Hematopoietic multipotent progenitor cell treated with erythropoietin and hydrocortisone succinate and interleukin-3 and kit ligand, for 17 days (in vitro differentiated cells): Measurements from ENCODE around the gene VIL1.

ENCODE experiments used
- DNase-seq: peaks from one replicate; pipeline ENCODE4 v3.0.0-alpha.2; 2015; ENCODE audit warnings: low spot score

Gene VIL1

DNA sequence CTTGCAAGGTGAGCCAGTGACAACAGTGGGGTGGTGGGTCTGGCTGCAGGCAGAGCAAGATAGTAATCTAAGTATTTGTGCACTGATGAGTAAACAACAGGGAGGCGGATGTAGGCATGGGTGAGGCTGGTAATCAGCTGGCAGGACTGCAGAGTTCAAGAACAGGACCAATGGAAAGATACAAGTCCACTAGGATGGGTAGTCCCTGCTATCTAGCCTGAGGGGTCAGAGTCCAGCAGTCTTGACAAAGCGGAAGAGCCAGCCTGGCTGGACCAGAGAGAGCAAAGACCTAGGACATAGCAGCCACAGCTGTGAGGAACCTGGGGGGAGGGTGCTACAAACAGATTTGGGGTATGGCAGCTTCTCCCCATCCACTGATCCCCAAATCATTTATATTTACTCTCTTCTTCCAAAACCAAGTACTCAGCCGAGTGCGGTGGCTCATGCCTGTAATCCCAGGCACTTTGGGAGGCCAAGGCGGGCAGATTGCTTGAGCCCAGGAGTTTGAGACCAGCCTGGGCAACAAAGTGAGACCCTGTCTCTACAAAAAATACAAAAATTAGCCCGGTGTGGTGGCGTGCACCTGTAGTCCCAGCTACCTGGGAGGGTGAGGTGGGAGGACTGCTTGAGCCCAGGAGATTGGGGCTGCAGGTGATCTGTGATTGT is 25.9 kb downstream of the VIL1 start:
- no peak for DNase-seq

DNA sequence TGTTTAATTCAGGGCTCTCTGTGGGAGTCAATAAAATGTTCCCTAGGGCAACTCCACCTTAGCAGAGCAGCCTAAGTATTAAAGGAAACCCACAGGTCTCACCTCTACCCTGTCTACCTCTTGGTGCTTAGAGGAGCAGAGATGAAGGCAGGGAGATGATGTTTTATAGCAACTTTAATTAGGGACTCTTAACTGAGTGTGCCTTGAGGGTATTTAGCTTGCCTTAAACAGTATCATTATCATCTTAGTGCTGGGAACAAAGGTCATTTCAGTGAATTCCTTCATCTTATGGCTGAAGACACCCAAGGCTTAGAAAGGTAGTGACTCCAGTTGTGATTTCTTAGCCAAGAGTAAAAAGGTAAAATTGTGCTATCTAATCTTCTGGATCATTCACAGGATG is 26.7 kb downstream of the VIL1 start:
- no peak for DNase-seq

DNA sequence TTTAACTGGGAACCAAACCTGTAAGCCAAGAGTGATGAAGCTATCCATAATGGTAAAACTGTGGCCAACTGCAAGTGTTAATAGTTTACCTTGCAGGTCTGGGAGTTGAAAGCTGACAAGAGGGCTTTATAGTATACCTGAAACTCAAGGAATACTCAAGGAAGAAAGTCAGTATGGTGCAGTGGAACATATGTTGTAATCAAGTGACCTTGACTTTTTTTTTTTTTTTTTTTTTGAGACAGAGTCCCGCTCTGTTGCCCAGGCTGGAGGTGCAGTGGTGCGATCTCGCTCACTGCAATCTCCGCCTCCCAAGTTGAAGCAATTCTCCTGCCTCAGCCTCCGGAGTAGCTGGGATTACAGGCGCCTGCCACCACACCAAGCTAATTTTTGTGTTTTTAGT is 27.6 kb downstream of the VIL1 start:
- no peak for DNase-seq

DNA sequence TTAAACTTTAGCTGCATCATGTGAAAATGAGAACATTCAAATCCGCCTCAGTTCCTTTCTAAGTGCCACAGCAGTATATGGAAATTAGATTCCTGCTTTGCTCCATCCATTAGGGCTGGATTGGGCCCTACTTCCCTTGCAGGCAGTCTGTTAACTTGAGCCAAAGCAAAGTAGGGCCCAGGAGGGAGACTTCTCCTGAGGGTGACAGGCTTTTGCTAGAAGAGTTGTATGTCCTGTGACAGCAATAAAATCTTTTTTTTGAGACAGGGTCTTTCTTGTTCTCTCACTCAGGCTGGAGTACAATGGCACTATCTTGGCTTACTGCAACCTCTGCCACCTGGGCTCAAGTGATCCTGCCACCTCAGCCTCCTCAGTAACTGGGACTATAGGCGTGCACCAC is 28.1 kb downstream of the VIL1 start:
- no peak for DNase-seq

DNA sequence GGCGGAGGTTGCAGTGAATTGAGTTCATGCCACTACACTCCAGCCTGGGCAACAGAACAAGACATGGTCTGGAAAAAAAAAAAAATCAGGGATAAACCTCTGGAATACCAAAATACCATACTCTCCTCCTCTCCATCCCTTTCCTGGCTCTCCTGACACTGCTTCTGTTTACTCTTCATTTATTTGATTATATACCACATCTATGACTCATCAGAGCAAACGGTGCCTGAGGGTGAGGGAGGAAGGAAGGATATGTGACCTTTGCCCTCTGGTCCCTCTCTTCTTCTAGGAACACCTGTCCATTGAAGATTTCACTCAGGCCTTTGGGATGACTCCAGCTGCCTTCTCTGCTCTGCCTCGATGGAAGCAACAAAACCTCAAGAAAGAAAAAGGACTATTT is 30.0 kb downstream of the VIL1 start:
- DNase-seq = no peak

DNA sequence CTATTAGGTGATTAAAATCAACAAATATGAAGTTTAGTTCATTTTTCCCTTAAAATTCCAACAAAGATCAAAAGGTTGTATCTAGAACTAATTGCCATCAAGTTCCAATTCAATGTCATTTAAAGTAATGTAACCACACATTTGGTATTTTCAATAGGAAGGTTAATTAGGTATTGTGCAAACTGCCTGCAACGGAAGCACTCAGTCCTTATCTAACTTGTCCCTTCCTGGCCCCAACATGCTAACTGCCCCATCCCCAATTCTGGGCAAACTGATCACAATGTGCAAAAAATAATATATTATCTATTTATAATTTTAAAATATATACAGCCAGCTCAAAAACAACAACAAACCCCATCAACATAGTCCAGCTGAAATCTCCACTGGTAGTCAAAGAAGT is 33.2 kb downstream of the VIL1 start:
- DNase-seq = no peak

DNA sequence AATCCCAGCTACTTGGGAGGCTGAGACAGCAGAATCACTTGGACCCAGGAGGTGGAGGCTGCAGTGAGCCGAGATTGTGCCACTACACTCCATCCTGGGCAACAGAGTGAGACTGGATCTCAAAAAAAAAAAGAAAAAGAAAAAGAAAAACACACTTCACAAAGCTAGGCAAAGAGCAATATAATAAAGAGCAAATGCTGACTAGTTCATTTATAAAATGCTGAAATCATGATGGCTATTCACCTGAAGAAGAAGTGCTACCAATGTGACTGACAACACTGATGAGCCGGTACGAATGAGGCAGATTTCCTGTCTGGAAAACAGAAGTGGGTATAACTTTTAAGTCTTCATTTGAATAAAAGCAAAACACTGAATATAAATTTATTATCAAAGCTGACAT is 37.9 kb downstream of the VIL1 start:
- no peak for DNase-seq

DNA sequence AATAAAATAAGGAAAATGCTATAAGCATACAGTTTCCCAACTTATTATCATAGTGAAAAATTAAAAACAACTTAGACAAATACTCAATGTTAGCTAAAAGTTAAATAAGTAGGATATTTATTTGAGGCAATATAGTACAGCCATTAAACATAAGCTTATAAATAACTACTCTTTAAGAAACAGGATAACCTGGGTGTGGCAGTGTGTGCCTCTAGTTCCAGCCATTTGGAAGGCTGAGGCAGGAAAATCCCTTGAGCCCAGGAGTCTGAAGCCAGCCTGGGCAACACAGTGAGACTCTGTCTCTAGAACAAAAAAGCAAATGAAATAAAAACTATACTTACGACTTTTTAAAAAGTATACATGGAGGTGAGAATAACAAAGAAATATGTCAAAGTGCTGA is 39.7 kb downstream of the VIL1 start:
- no peak for DNase-seq

DNA sequence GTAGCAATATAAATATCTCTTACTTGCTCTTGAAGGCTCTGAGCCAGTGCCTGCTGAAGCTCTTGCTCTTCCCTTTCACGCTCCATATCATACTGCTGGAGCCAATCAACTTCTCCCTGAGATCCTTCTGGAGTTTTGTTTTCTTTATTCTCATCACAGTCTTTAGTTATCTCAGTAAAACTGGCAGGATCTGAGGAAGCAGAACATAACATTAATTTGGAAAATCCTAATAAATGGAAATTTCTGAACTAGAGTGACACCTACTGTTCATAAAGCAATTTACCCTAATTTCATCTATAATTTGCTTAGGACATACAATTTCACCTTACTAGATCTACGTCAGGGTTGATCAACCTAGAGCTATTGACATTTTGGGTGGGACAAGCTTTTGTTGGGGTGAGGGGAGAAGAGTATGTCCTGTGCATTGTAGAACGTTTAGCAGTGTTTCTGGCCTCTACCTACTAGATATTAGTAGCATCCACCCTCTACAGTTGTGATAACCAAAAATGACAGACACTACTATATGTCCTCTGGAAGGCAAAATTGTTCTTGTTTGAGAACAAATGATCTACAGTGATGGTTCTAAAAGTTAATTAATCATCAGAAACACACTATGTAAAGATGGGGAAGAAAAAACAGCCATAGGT is 47.2 kb downstream of the VIL1 start:
- DNase-seq = peak; percentile 69

DNA sequence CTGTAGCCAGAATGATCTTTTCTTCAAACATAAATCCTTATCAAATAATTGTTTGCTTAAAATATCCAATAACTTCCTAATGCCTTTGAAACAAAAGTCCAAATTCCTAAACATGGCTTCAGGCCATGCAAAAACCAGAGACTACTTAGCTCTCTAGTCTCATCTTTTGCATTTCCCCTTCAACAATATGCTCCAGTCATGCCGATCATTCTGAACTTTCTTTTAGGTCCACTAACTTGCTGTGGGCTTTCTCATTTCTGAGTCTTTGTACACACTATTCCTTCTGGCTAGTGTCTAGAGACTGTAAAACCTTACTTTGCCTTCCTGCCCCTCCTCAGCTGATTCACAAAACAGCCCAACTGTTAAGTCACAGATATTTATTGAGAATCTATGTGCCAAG is 51.5 kb downstream of the VIL1 start:
- no peak for DNase-seq

DNA sequence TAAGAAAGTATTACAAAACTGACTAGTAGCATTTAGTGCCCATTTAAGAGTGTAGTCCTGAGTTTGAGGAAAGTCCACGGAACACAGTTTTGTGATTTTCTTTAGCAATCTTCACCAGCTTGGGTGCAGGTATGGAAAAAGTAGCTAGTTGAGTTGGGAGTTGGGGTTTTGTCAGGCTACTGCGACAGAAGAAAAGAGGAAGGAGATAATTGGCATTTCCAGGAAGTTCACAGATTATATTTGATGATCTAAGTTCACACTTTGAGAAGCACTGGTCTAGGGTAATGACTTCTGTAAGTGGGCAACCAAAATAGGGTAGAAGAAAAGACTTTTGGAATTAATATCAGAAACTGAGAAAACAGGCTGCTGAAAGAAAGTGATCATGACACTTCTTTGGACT is 52.1 kb downstream of the VIL1 start:
- DNase-seq = no peak

DNA sequence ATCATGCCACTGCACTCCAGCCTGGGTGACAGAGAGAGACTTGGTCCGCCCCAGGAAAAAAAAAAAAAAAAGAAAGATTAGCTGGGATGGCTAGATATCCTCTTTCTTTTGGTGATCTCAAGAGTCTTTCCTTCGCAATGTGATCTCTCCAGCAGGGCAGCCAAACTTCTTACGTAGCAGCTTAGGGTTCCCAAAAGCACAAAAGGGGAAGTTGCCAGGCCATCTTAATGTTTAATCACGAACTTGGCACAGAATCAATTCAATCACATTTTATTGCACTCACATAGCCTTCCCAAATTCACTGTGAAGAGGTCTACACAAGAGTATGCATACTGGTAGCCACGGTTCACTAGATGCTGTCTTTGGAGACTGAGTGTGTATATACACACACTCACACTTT is 53.1 kb downstream of the VIL1 start:
- DNase-seq = no peak

DNA sequence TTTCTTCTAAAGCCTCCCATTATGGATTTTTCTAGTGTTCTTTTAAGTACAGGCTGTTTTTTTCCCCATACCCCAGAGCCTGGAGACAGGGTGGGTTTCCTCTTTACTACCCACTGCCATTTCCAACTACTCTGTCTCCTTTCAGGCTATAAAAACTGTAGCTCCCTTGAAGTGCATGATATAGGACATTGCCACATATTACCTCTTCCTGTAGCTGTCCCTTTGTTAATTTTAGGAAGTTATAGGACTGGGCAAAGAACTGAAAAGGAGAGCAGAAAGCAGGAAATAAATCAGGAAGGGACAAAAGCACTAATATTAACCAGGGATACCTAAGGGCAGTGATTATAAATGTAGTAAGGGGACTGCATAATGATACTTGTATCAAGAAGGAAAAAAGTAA is 54.1 kb downstream of the VIL1 start:
- DNase-seq = no peak

DNA sequence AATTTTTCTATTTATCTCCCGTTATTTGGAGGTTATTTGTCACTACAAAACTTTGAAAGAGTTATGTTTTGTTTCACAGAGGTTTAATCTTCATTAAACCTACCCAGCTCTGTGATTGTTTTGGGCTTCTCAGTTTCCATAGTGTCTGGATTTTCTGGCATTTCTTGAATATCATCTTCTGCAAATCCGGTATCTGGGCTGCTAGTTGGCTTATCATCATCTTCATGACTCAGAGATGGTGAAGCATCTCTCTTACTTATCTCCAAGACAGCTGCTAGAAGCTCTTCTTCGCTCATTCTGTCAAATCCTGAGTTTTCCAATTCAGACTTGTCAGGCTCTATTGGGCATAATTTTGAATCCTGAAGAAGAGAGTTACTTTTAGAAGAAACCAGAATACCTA is 55.6 kb downstream of the VIL1 start:
- no peak for DNase-seq

DNA sequence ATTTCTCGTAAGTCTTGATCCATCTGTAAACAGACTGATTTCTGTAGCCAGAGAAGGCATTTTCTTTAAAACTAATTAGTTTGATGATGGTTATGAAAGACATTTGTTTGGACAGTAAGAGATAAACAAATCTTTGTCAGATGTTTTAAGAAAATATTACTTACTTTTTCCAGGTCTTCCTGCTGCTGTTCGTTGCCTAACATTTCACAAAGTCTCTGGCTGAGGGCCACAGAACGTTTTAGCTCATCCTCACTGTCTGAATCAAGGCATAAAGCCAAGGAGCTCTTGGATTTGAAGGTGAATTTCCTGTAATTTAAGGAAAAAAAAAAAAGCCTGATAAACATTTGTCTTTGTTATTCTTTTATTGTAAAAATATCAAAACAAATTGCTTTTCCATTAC is 57.8 kb downstream of the VIL1 start:
- no peak for DNase-seq

DNA sequence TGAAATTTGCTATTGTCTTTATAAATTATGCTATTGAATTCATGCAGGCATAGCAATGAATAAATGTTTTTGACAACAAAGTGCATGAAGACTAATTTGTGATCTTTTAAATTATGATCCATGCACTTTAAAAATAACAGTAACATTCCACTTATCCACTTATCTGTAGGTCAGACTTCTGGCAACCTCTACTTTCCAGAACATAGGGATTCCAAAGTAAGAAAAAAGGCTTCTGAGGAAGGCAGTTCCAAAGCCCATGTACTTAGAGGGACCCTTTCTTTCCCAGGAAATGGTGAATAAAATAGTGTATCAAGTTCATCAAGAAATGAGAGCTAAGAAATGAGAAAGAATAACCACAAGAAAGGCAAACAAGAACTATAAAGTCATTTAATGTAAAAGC is 58.3 kb downstream of the VIL1 start:
- no peak for DNase-seq

DNA sequence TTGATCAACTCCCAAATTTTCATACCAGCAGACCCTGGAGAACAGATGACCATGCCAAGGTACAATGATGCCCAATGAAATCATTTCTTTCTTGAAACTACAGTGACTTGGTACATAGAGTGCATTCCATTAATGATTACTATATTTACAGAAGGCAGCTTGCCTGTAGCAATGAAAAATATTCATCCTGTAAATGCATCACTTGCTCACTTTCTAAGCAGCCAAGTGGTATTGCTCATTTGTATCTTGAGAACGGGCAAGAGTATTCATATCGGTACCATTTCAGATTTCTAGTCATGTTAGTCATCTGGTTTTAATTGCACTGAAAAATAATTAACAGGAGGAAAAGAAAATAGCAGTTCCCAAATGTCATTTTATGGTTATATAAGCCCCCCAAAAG is 59.6 kb downstream of the VIL1 start:
- no peak for DNase-seq

DNA sequence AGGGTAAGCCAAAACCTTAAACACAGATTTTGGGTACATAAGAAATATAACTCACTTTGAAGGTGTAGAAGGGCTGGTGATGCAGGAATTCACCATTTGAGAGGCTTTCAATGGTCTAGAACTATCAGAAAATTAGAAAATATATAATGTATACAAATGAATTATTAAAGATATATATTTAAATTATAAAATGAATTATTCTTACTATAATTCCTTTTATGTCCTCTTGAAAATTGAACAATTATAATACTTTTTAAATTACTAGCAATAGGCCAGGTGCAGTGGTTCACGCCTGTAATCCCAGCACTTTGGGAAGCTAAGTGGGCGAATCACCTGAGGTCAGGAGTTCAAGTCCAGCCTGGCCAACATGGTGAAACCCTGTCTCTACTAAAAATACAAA is 60.7 kb downstream of the VIL1 start:
- DNase-seq = no peak

DNA sequence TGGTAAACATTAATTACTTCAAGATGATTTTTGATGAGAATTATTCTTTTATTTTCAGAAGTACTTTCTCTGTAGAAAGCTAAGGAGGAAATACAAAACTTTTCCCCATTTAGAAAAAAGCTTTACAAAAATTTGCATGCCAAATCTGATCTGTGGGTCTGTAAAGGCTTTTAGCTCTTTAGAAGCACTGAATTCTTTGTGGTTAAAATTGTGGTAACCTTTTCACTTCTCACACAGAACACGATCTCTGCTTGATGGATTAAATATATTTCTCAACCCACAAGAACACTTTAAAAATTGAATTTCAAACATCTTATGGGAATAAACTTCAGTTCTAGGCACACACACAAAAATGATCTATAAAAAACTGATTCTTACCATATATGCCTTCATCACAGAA is 63.7 kb downstream of the VIL1 start:
- no peak for DNase-seq

DNA sequence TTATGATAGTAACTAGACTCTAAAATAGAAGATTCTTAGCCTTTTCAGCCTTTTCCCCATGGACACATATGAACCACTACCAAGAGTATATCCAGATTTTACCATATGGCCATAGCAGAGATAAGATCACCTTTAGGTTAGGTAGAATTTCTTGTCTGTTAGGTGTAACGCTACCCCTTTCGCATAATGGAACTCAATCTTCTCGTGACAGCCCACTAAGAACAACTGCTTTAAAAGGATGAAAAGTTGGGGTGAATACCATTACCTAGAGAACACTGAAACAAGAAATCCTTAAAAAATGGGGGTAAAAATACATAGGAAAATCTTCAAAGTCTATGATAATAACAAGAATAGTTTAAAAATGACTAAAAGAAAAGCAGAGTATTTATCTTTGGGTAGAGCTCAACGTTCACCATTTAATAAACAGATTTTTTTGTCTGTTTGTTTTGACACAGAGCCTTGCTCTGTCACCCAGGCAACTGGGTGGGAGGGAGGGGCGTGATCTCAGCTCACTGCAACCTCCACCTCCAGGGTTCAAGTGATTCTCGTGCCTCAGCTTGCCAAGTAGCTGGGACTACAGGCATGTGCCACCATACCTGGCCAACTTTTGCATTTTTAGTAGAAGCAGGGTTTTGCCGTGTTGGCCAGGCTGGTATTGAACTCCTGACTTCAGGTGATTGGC is 67.2 kb downstream of the VIL1 start:
- DNase-seq = no peak

DNA sequence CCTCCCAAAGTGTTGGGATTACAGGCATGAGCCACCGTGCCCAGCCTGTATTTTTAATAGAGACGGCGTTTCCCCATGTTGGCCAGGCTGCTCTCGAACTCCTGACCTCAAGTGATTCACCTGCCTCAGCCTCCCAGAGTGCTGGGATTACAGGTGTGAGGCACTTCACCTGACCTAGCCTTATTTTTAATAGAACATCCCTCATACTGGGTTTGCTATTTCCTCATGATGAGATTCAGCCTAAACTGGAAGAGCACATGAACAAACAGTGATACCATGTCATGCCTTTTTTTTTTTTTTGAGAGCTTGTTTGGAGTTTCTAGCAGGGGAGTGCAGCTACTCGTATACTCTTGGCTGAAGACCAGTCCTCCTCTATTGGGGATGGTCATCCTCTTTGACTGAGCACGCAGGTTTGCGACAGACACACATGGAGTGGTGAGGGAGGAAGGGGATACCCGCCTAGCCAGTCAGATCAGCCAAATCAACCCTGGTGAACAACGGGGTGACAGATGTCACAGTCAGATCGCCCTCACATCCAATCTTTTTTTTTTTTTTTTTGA is 81.7 kb downstream of the VIL1 start:
- no peak for DNase-seq

DNA sequence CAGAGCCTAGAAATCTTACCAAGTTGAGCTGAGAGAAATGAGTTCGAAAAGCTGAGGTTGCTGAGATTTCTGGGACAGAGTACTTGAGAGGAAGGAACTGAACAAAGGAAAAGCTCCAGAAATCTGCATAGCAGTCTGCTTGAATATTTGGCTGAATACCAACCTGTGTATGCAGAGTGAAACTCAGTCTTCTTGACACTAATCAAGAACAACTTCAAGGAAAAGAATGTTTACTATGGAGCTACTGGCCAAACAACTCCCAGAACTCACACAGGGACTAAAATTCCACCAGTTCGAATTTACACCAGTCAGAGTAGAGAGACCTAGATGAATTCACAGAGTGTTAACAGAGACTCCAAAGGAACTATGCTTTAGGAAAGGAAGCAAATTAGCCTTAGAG is 82.7 kb downstream of the VIL1 start:
- no peak for DNase-seq
